Psoas muscle (tissue), 8 donors: ENCODE measurements around the gene COMTD1. TPM values are rescaled to one million over a fixed set of nuclear protein-coding genes. Genes with fewer than 3 reads are reported as not detected.
A peak's percentile ranks its signal among the peaks of the same experiment; 100 is the strongest.

Experiments
- ATAC-seq, 4 donors: fragments of 200-7000 bp; cut with Tn5 transposase; one replicate each; pipeline ENCODE4 v1.9.1; 2020; ENCODE audit warnings: moderate library complexity in 3 of 4, mild to moderate bottlenecking in 2 of 4
- DNase-seq, 2 donors: peaks; one replicate each; pipeline ENCODE4 v3.0.0-alpha.2; 2020
- H3K27ac ChIP-seq: fragments of 200-600 bp; one replicate; pipeline ENCODE4 v1.8.0; 2022
- H3K27me3 ChIP-seq, 3 donors: fragments of 200-600 bp in 1 of 3; one replicate each; pipeline versions ENCODE4 v1.6.1 to v1.8.0; 2013 to 2022; ENCODE audit warnings: low read length in 2 of 3, mild to moderate bottlenecking in 2 of 3, moderate library complexity in 1 of 3; ENCODE audit not compliant: insufficient read depth in 3 of 3
- H3K36me3 ChIP-seq, 2 donors: fragments of 200-600 bp in 1 of 2; one replicate each; pipeline versions ENCODE4 v1.6.1 to v1.8.0; 2013 to 2022; ENCODE audit warnings: low read depth in 1 of 2, mild to moderate bottlenecking in 1 of 2, moderate library complexity in 1 of 2; ENCODE audit not compliant: insufficient read depth in 1 of 2
- H3K4me1 ChIP-seq: fragments of 200-600 bp; one replicate; pipeline ENCODE4 v1.8.0; 2022
- H3K4me3 ChIP-seq: fragments of 200-600 bp; one replicate; pipeline ENCODE4 v1.8.0; 2022; ENCODE audit warnings: mild to moderate bottlenecking
- H3K9me3 ChIP-seq: fragments of 200-600 bp; one replicate; pipeline ENCODE4 v1.8.0; 2022
- WGBS, 3 donors: extraction: QIAGEN DNeasy Blood & Tissue Kit; methylation state at CpG; one replicate each; pipeline versions ENCODE4 v1.1.6 to v1.1.7; 2013; 5-methylcytosine and 5-hydroxymethylcytosine counted together
- intact Hi-C, 2 donors: fragments of 100-400 bp; cut with DNase I; formaldehyde crosslinking; loops; one replicate each; pipeline versions ENCODE4 v1.11.0 to v1.14.2; 2022
- polyA plus RNA-seq, 3 donors: library from polyadenylated mRNA; stranded (reverse); fragments of 200-250 nt; gene quantifications; one replicate each; pipeline ENCODE4 v1.2.3, GENCODE V29; 2013
- total RNA-seq, 4 donors: library from RNA; stranded (reverse); fragmentation: NEBNext Ultra II Directional in 2 of 4; extraction: Animal tissue kit (Norgen Biotek cat#: 25700) in 2 of 4; gene quantifications; one replicate each; pipeline versions ENCODE4 v1.2.1 to v1.2.4, GENCODE V29; 2021 to 2023
- TF ChIP-seq, protein P1 (sequence below): fragments of 200-600 bp; IDR thresholded peaks from one replicate; pipeline ENCODE4 v1.8.0; 2022; ENCODE audit warnings: antibody characterized with exemption
- donor health status: healthy with polysubstance abuse.
- donor health status: DM: no; HTN: no; CAD: no; lungs with moderate emphysema.
- donor health status: Bipolar disorder and iron deficiency.
- donor health status: healthy.
- donor health status: DM: yes; HTN: yes; CAD: no.
- donor health status: DM: no; HTN: no; CAD: no.
- donor health status: DM: no; HTN: no; CAD: no.
- donor health status: DM: yes; HTN: yes; CAD: no.

Gene COMTD1
- total and polyA plus RNA-seq, 7 donors = 5.8 to 54.7 (median 24.0) TPM

DNA sequence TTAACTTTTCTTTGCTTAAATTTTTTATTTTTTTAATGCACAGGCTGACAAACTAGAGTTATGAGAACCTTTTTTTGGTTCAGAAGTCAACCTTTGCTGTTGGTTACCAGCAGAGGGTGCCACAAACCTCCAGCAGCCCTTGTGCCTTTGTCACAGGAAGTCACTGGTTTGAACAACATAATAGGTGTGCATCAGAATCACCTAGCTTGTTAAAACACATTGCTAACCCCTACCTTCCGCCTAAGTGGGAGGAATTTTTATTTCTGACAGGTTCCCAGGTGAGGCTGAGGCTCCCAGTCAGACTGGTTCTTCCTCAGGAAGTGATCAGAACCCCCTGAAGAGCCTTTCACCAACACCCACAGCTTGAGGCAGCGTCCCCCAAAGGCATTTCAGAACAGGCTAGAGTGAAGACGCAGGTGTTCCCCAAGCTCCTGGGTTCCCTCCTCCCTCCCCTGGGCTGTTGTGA is 47.8 kb downstream of the COMTD1 start:
- no peaks in the 10 kb centered on the region for H3K4me1 ChIP-seq
- H3K27me3 ChIP-seq = no peaks in the 10 kb centered on the region
- peak overlapping the region; percentile 39 for H3K27ac ChIP-seq
- intact Hi-C loops = loop anchor here (1.0 to 5.0 kb wide), 2 partner anchors 44 to 46 kb away; no protein-coding TSS in a partner anchor
- WGBS, 3 donors = 88 to 90% (median 89%) methylated on average over 3 of the region's 3 CpGs
- peak in 1 of 2 donors; percentile 35 for DNase-seq
- peak; percentile 58 to 75 (median 68) for ATAC-seq
- TF ChIP-seq, protein P1, sequence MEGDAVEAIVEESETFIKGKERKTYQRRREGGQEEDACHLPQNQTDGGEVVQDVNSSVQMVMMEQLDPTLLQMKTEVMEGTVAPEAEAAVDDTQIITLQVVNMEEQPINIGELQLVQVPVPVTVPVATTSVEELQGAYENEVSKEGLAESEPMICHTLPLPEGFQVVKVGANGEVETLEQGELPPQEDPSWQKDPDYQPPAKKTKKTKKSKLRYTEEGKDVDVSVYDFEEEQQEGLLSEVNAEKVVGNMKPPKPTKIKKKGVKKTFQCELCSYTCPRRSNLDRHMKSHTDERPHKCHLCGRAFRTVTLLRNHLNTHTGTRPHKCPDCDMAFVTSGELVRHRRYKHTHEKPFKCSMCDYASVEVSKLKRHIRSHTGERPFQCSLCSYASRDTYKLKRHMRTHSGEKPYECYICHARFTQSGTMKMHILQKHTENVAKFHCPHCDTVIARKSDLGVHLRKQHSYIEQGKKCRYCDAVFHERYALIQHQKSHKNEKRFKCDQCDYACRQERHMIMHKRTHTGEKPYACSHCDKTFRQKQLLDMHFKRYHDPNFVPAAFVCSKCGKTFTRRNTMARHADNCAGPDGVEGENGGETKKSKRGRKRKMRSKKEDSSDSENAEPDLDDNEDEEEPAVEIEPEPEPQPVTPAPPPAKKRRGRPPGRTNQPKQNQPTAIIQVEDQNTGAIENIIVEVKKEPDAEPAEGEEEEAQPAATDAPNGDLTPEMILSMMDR = peak; percentile 71
- H3K36me3 ChIP-seq = no peaks in the 10 kb centered on the region
- no peak overlapping the region for H3K4me3 ChIP-seq
- no peaks in the 10 kb centered on the region for H3K9me3 ChIP-seq

DNA sequence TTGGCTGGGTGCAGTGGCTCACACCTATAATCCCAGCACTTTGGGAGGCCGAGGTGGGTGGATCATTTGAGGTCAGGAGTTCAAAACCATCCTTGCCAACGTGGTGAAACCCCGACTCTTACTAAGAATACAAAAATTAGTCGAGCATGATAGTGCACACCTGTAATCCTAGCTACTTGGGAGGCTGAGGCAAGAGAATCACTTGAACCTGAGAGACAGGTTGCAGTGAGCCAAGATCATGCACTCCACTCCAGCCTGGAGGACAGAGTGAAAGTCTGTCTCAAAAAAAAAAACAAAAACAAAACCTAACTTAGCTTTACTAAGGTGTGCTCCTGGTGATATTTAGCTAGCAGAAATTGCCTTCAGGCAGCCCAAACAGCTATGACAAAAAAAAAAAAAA is 49.4 kb downstream of the COMTD1 start:
- TF ChIP-seq, protein P1 = no peak
- intact Hi-C loops = loop anchor here in 1 of 2 donors (5.0 kb wide), 1 partner anchor 46 kb away; no protein-coding TSS in a partner anchor
- DNase-seq (no peak), ATAC-seq (no peak)
- H3K9me3 ChIP-seq = no peaks in the 10 kb centered on the region
- H3K27me3 ChIP-seq = no peaks in the 10 kb centered on the region
- peak overlapping the region; percentile 7 for H3K27ac ChIP-seq
- H3K4me1 ChIP-seq = no peaks in the 10 kb centered on the region
- H3K36me3 ChIP-seq = peaks cover 0 to 3% of the 10 kb centered on the region in 2 donors
- no peak overlapping the region for H3K4me3 ChIP-seq
- WGBS, 3 donors = 62 to 80% (median 65%) methylated on average over 4 of the region's 4 CpGs

Other genes with a start within 250 kb of the COMTD1 start
- 10 to 100 TPM; 30.0 to 44.2 (median 35.7) TPM for gene SAMD8, start 124.3 kb downstream of the COMTD1 start, total RNA-seq
- gene SAMD8, start 124.3 kb downstream of the COMTD1 start, polyA plus RNA-seq = 10 to 100 TPM; 10.8 to 40.3 (median 21.3) TPM
- gene VDAC2, start 25.2 kb downstream of the COMTD1 start, total RNA-seq = 100 to 1,000 TPM; 314 to 546 (median 399) TPM
- gene VDAC2, start 25.2 kb downstream of the COMTD1 start, polyA plus RNA-seq = 100 to 1,000 TPM; 391 to 770 (median 432) TPM
- 1 to 10 TPM; 2.3 to 5.7 (median 4.7) TPM for gene ZNF503, start 165.8 kb upstream of the COMTD1 start, total RNA-seq
- 1 to 10 TPM; 1.1 to 2.0 (median 1.7) TPM for gene ZNF503, start 165.8 kb upstream of the COMTD1 start, polyA plus RNA-seq
- gene LRMDA, start 195.7 kb upstream of the COMTD1 start, total RNA-seq = 1 to 10 TPM; 2.4 to 5.7 (median 2.6) TPM
- 1 to 10 TPM; 1.0 to 2.9 (median 1.5) TPM for gene LRMDA, start 195.7 kb upstream of the COMTD1 start, polyA plus RNA-seq